ENCODE measurements around the gene TUBGCP3. TPM values are rescaled to one million over a fixed set of nuclear protein-coding genes. Genes with fewer than 3 reads are reported as not detected.

Gene TUBGCP3
- total RNA-seq, 1 experiment from 2014 or later: 37.3 TPM

GRCh38 chr13:112583592-112584277 lies 4.2 kb downstream of the TUBGCP3 start:
- no peak for DNase-seq
- no peak overlapping the region for H3K9ac ChIP-seq (ENCODE audit: extremely low read depth, insufficient read length, low read length)
- Mint-ChIP-seq H3K27me3 (ENCODE audit: low read depth) (peaks cover 6% of the 10 kb centered on the region), H3K36me3 (ENCODE audit: insufficient read depth in 1 of 3, low read depth in 3 of 3) (peaks cover 6 to 19% (median 13%) of the 10 kb centered on the region in 3 experiments), H3K27ac (no peak overlapping the region; a peak in 1 of 7 replicates), H3K4me1 (peaks cover 19 to 21% of the 10 kb centered on the region in 2 experiments), H3K4me3 (no peak overlapping the region), H3K9me3 (peaks cover 3 to 7% of the 10 kb centered on the region in 2 experiments)
- TF ChIP-seq CTCF (conservative IDR thresholded peaks at IDR 0.05): no peak
- no peak overlapping the region for H3K18ac ChIP-seq (ENCODE audit: insufficient read length, low read depth, low read length)
- H3K23ac ChIP-seq (ENCODE audit: insufficient read length, low read depth, low read length): no peak overlapping the region
- H3K56ac ChIP-seq (ENCODE audit: insufficient read length, low read depth, low read length): no peak overlapping the region
- no peak overlapping the region for H2BK5ac ChIP-seq (ENCODE audit: insufficient read length, low read length)
- H3K4ac ChIP-seq (ENCODE audit: low read depth, low read length): no peak overlapping the region
- H2AFZ ChIP-seq (ENCODE audit: low read length): no peak overlapping the region
- H3K27me3 ChIP-seq (ENCODE audit: insufficient read depth, low read length): no peaks in the 10 kb centered on the region
- peaks cover 13% of the 10 kb centered on the region for H3K23me2 ChIP-seq (ENCODE audit: insufficient read length, low read depth, low read length, poor library complexity, severe bottlenecking)
- no peak overlapping the region for H2BK12ac ChIP-seq (ENCODE audit: insufficient read length, low read depth, low read length)
- peaks cover 20% of the 10 kb centered on the region; the same call in 1 of the 2 replicates for H3K79me2 ChIP-seq (ENCODE audit: insufficient read depth, low read length)
- no peak overlapping the region for H4K8ac ChIP-seq (replicated peaks; ENCODE audit: insufficient read length, low read depth, low read length)
- no peak overlapping the region for H4K5ac ChIP-seq (ENCODE audit: insufficient read length, low read depth, low read length)
- no peak overlapping the region for H2BK20ac ChIP-seq (ENCODE audit: low read depth, low read length, poor library complexity, severe bottlenecking)
- H3T11ph ChIP-seq (ENCODE audit: low read length): no peak overlapping the region
- no peak overlapping the region for H3K14ac ChIP-seq (ENCODE audit: insufficient read depth, low read length)
- no peaks in the 10 kb centered on the region for H4K20me1 ChIP-seq (ENCODE audit: control insufficient read depth, insufficient read depth, insufficient read length)
- H4K91ac ChIP-seq (ENCODE audit: insufficient read length, low read depth, low read length): no peak overlapping the region
- H2BK120ac ChIP-seq (ENCODE audit: low read depth, low read length, poor library complexity, severe bottlenecking): no peak overlapping the region
- H3K27ac ChIP-seq (ENCODE audit: insufficient read length, low read depth, low read length): no peak overlapping the region
- no peaks in the 10 kb centered on the region for H3K9me3 ChIP-seq (ENCODE audit: control insufficient read depth, low read depth, low read length)
- no peak overlapping the region for H2BK15ac ChIP-seq (ENCODE audit: low read depth, low read length)
- H3K79me1 ChIP-seq (ENCODE audit: insufficient read depth, low read depth, low read length, poor library complexity, severe bottlenecking): peaks cover 3% of the 10 kb centered on the region
- no peak overlapping the region for H3K4me2 ChIP-seq (ENCODE audit: insufficient read depth, insufficient read length, low read length)
- H3K4me1 ChIP-seq (ENCODE audit: insufficient read depth, low read length): no peaks in the 10 kb centered on the region
- H2AK5ac ChIP-seq (ENCODE audit: insufficient read length, low read length): no peak overlapping the region
- WGBS (ENCODE audit: extremely low coverage, insufficient read length, low lambda C conversion rate): no CpG with 5 or more reads among the region's 11 CpGs

Data from H9 (cell line).